H1 (cell line): ENCODE results near the gene ARRDC1. TPM values are rescaled to one million over a fixed set of nuclear protein-coding genes. Genes with fewer than 3 reads are reported as not detected.
"Not testable (repeated sequence)": the region's sequence is repeated elsewhere in the genome, so short reads cannot be mapped to it uniquely, and the experiment has no call there.

Experiments
- CTCF ChIA-PET: fragments of 300-600 bp; sonication (Branson Sonifier 250); formaldehyde crosslinking; loops from one replicate; lab custom pipeline; 2021; ENCODE audit not compliant: partially characterized antibody; lab: Charles Lee
- POLR2A ChIA-PET: fragments of 300-600 bp; sonication (Branson Sonifier 250); formaldehyde crosslinking; loops from one replicate; lab custom pipeline; 2021; ENCODE audit warnings: inconsistent platforms; ENCODE audit not compliant: partially characterized antibody; lab: Charles Lee
- DNase-seq, 2 experiments: peaks; one replicate each; pipeline versions ENCODE4 v3.0.0 to v3.0.0-alpha.2; 2010 to 2022; ENCODE audit warnings: low spot score in 2 of 2, low read depth in 1 of 2, mixed read lengths in 1 of 2
- FAIRE-seq: peaks from 2 replicates; lab custom pipeline; 2011; peaks lifted over from hg19 to GRCh38; lab: Jason Lieb, UNC
- H2AFZ ChIP-seq: 2 replicates; pipeline ENCODE4 v1.8.1; 2012; ENCODE audit warnings: low read length, inconsistent platforms
- H2AK5ac ChIP-seq: 2 replicates; pipeline ENCODE4 v1.6.1; 2013; ENCODE audit warnings: low read depth, low read length
- H2BK120ac ChIP-seq: replicated peaks from 2 replicates; pipeline ENCODE3; 2013; ENCODE audit warnings: low read depth, low read length, inconsistent platforms
- H2BK12ac ChIP-seq: 2 replicates; pipeline ENCODE4 v1.6.1; 2013; ENCODE audit warnings: low read depth, low read length
- H2BK15ac ChIP-seq: 2 replicates; pipeline ENCODE4 v1.6.1; 2013; ENCODE audit warnings: low read length
- H2BK20ac ChIP-seq: 2 replicates; pipeline ENCODE4 v1.6.1; 2013; ENCODE audit warnings: low read length
- H2BK5ac ChIP-seq: 2 replicates; pipeline ENCODE4 v1.6.1; 2013; ENCODE audit warnings: low read depth, low read length
- H3K14ac ChIP-seq: 2 replicates; pipeline ENCODE4 v1.6.1; 2013; ENCODE audit warnings: inconsistent platforms; ENCODE audit not compliant: insufficient read length
- H3K18ac ChIP-seq: 2 replicates; pipeline ENCODE4 v1.6.1; 2013; ENCODE audit warnings: low read length; ENCODE audit errors: extremely low read depth
- H3K23ac ChIP-seq: 2 replicates; pipeline ENCODE4 v1.6.1; 2013; ENCODE audit warnings: inconsistent platforms; ENCODE audit not compliant: insufficient read length
- H3K23me2 ChIP-seq: 2 replicates; pipeline ENCODE4 v1.6.1; 2013; ENCODE audit warnings: low read depth, low read length
- H3K27ac ChIP-seq: 2 replicates; pipeline ENCODE4 v1.6.1; 2011; ENCODE audit warnings: low read depth, low read length, inconsistent platforms
- H3K27me3 ChIP-seq, 4 experiments: replicated peaks in 1 of 4; 1 replicate in 1 of 4; 2 replicates in 3 of 4; pipeline versions ENCODE4 v1.6.1 to v1.8.1; 2011 to 2013; ENCODE audit warnings: low read length in 3 of 4, mild to moderate bottlenecking in 3 of 4, inconsistent platforms in 2 of 4, mixed read lengths in 2 of 4, moderate library complexity in 1 of 4; ENCODE audit not compliant: control insufficient read depth in 3 of 4, insufficient read depth in 3 of 4; ENCODE audit errors: extremely low read depth in 1 of 4
- H3K36me3 ChIP-seq, 4 experiments: 2 replicates each; pipeline versions ENCODE4 v1.6.1 to v1.8.1; 2011 to 2013; ENCODE audit warnings: mild to moderate bottlenecking in 4 of 4, low read length in 3 of 4, moderate library complexity in 2 of 4, control low read depth in 1 of 4, inconsistent platforms in 1 of 4; ENCODE audit not compliant: insufficient read depth in 4 of 4, control insufficient read depth in 2 of 4
- H3K4ac ChIP-seq: replicated peaks from 2 replicates; pipeline ENCODE3; 2013; ENCODE audit warnings: low read length, low read depth, mixed read lengths, inconsistent platforms; ENCODE audit not compliant: insufficient read length
- H3K4me1 ChIP-seq, 4 experiments: replicated peaks in 1 of 4; 1 replicate in 1 of 4; 2 replicates in 3 of 4; pipeline versions ENCODE4 v1.6.1 to v1.8.1; 2011 to 2013; ENCODE audit warnings: low read length in 3 of 4, inconsistent platforms in 2 of 4, mixed read lengths in 1 of 4; ENCODE audit not compliant: insufficient read depth in 4 of 4, control insufficient read depth in 3 of 4
- H3K4me2 ChIP-seq, 2 experiments: 2 replicates each; pipeline versions ENCODE4 v1.6.1 to v1.8.1; 2011 to 2013; ENCODE audit warnings: low read depth in 2 of 2, low read length in 2 of 2, control low read depth in 1 of 2, inconsistent platforms in 1 of 2, mild to moderate bottlenecking in 1 of 2; ENCODE audit not compliant: insufficient read depth in 1 of 2
- H3K4me3 ChIP-seq, 4 experiments: fragments of 200-600, 300-600 bp in 1 of 4; sonication (generic), shearing (Covaris generic), sonication (Bioruptor Twin) in 1 of 4; 2 replicates each; pipeline versions ENCODE4 v1.5.1 to v1.8.1; 2011 to 2016; ENCODE audit warnings: low read length in 4 of 4, low read depth in 3 of 4, control low read depth in 2 of 4, inconsistent platforms in 2 of 4, mild to moderate bottlenecking in 2 of 4, mixed read lengths in 1 of 4, moderate library complexity in 1 of 4; ENCODE audit not compliant: insufficient read depth in 2 of 4; ENCODE audit errors: extremely low read depth in 1 of 4
- H3K56ac ChIP-seq: replicated peaks from 2 replicates; pipeline ENCODE3; 2013; ENCODE audit warnings: low read depth, mild to moderate bottlenecking, mixed read lengths, low read length, inconsistent platforms; ENCODE audit not compliant: insufficient read length
- H3K79me1 ChIP-seq: 2 replicates; pipeline ENCODE4 v1.6.1; 2013; ENCODE audit warnings: low read depth, low read length, control low read depth
- H3K79me2 ChIP-seq, 2 experiments: 2 replicates each; pipeline versions ENCODE4 v1.6.1 to v1.8.1; 2012 to 2013; ENCODE audit warnings: low read length in 2 of 2, mild to moderate bottlenecking in 2 of 2, inconsistent platforms in 1 of 2; ENCODE audit not compliant: insufficient read depth in 2 of 2, control insufficient read depth in 1 of 2
- H3K9ac ChIP-seq, 4 experiments: replicated peaks in 1 of 4; 1 replicate in 1 of 4; 2 replicates in 3 of 4; pipeline versions ENCODE4 v1.6.1 to v1.8.1; 2011 to 2013; ENCODE audit warnings: low read depth in 3 of 4, low read length in 3 of 4, control low read depth in 2 of 4, mild to moderate bottlenecking in 2 of 4, moderate library complexity in 2 of 4, inconsistent platforms in 1 of 4; ENCODE audit errors: extremely low read depth in 1 of 4
- H3K9me3 ChIP-seq, 2 experiments: 2 replicates each; pipeline versions ENCODE4 v1.6.1 to v1.8.1; 2012 to 2013; ENCODE audit warnings: mild to moderate bottlenecking in 2 of 2, moderate library complexity in 2 of 2, control low read depth in 1 of 2, inconsistent platforms in 1 of 2, low read depth in 1 of 2, low read length in 1 of 2, mixed read lengths in 1 of 2; ENCODE audit not compliant: insufficient read depth in 2 of 2
- H4K20me1 ChIP-seq, 2 experiments: replicated peaks in 1 of 2; 2 replicates each; pipeline versions ENCODE3 to v1.8.1; 2011 to 2013; ENCODE audit warnings: inconsistent platforms in 2 of 2, low read length in 2 of 2, mild to moderate bottlenecking in 1 of 2; ENCODE audit not compliant: insufficient read depth in 2 of 2, control insufficient read depth in 1 of 2
- H4K5ac ChIP-seq: 2 replicates; pipeline ENCODE4 v1.6.1; 2013; ENCODE audit warnings: low read length, low read depth, mixed read lengths, inconsistent platforms; ENCODE audit not compliant: insufficient read length
- H4K8ac ChIP-seq: 2 replicates; pipeline ENCODE4 v1.8.0; 2013; ENCODE audit warnings: mild to moderate bottlenecking, moderate library complexity, low read length, inconsistent platforms; ENCODE audit not compliant: insufficient read depth; ENCODE audit errors: extremely low read depth
- H4K91ac ChIP-seq: replicated peaks from 2 replicates; pipeline ENCODE3; 2013; ENCODE audit warnings: low read length, mixed read lengths, inconsistent platforms; ENCODE audit not compliant: insufficient read length
- WGBS, 2 experiments: shearing (Covaris generic) in 1 of 2; methylation state at CpG; one replicate each; pipeline versions ENCODE4 v1.1.6 to v1.1.7; 2013 to 2015; ENCODE audit warnings: low lambda C conversion rate in 2 of 2, mixed read lengths in 2 of 2, inconsistent platforms in 1 of 2, low coverage in 1 of 2, missing lambda C conversion rate in 1 of 2; ENCODE audit not compliant: insufficient replicate concordance in 2 of 2, insufficient coverage in 1 of 2, insufficient read length in 1 of 2; ENCODE audit errors: extremely low coverage in 1 of 2, missing lambda C conversion rate in 1 of 2; 5-methylcytosine and 5-hydroxymethylcytosine counted together
- polyA plus RNA-seq, 7 experiments: library from polyadenylated mRNA; depleted of rRNA in 3 of 7; stranded (reverse) in 5 of 7; unstranded in 2 of 7; fragments of >200 nt in 5 of 7; fragments of 200-250 nt in 2 of 7; gene quantifications; 1 replicate in 5 of 7; 2 replicates in 1 of 7; 4 replicates in 1 of 7; pipeline versions ENCODE4 v1.2.1 to v1.2.3, GENCODE V29; 2011 to 2013; ENCODE audit warnings: missing spikeins in 2 of 7, mixed read lengths in 2 of 7
- total RNA-seq: library from RNA; stranded (reverse); fragmentation: NEBNext Ultra II Directional; extraction: Animal tissue kit (Norgen Biotek cat#: 25700); gene quantifications from 2 replicates; pipeline ENCODE4 v1.2.1, GENCODE V29; 2021

The ARRDC1 gene
- total and polyA plus RNA-seq, 2 of the 8 experiments (the other 6 are each of a cell fraction or from before 2014, with no cell fraction given): 22.0 to 58.4 TPM

DNA sequence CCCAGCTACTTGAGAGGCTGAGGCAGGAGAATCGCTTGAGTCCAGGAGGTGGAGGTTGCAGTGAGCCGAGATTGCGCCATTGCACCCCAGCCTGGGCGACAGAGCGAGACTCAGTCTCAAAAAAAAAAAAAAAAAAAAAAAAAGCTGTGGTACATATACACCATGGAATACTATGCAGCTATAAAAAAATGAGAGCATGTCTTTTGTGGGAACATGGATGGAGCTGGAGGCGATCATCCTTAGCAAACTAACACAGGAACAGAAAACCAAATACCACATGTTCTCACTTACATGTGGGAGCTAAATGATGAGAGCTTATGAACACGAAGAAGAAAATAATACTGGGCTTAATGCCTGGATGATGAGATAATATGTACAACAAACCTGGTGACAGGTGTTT is 8.9 kb upstream of the ARRDC1 start:
- H3K23me2 ChIP-seq, H3K4me3 ChIP-seq, H2BK12ac ChIP-seq, H4K91ac ChIP-seq, H3K18ac ChIP-seq, H2AK5ac ChIP-seq, H3K79me2 ChIP-seq, H3K14ac ChIP-seq, DNase-seq, H3K36me3 ChIP-seq, H3K27me3 ChIP-seq, H3K4me2 ChIP-seq, FAIRE-seq, H2BK20ac ChIP-seq, H3K27ac ChIP-seq, H3K9me3 ChIP-seq, H2BK120ac ChIP-seq, H4K20me1 ChIP-seq, H3K56ac ChIP-seq, H2AFZ ChIP-seq, H3K4me1 ChIP-seq, POLR2A ChIA-PET, H3K23ac ChIP-seq, H3K4ac ChIP-seq, H3K79me1 ChIP-seq, H2BK15ac ChIP-seq, H2BK5ac ChIP-seq, H4K5ac ChIP-seq, H3K9ac ChIP-seq, H4K8ac ChIP-seq: not testable (repeated sequence)
- 91% methylated on average over 3 of the region's 7 CpGs; no CpG with 5 or more reads in 1 of the 2 experiments for WGBS, 2 experiments
- CTCF ChIA-PET: interaction anchor here (0.9 to 3.5 kb wide), 6 partner anchors 14 to 280 kb away, joined by 3 to 17 read pairs (median 3); no protein-coding TSS in a partner anchor
